ENCODE data around the gene MIER1.

MIER1 gene

GRCh38 chr1:66925944-66926343 is 1.2 kb downstream of the MIER1 start:
- Histone ChIP-seq H3K27ac (ENCODE audit: low read length) (no peak overlapping the region), H3K4me3 (ENCODE audit: low read length) (peak overlapping the region; percentile 77), H3K9me3 (ENCODE audit: insufficient read depth, low read depth, low read length) (no peaks in the 10 kb centered on the region), H3K4me1 (ENCODE audit: insufficient read depth, low read length) (peaks cover 12% of the 10 kb centered on the region; the same call in 1 of the 2 replicates), H3K27me3 (ENCODE audit: insufficient read depth, low read length) (no peaks in the 10 kb centered on the region), H3K36me3 (ENCODE audit: insufficient read depth, low read depth, low read length) (no peaks in the 10 kb centered on the region), H3K9ac (ENCODE audit: low read depth, low read length) (peak overlapping the region; percentile 77; the same call in 1 of the 2 replicates)

- H3K27ac ChIP-seq (ENCODE audit: low read length), result no peak overlapping the region
- peaks cover 20% of the 10 kb centered on the region; the same call in 1 of the 2 replicates for H3K4me1 ChIP-seq (ENCODE audit: insufficient read depth, low read length)
- H3K27me3 ChIP-seq (ENCODE audit: insufficient read depth, low read length), result no peaks in the 10 kb centered on the region
- H3K36me3 ChIP-seq (ENCODE audit: insufficient read depth, low read depth, low read length), result no peaks in the 10 kb centered on the region
- no peaks in the 10 kb centered on the region for H3K9me3 ChIP-seq (ENCODE audit: insufficient read depth, low read depth, low read length)
- H3K4me3 ChIP-seq (ENCODE audit: low read length), result no peak overlapping the region
- H3K9ac ChIP-seq (ENCODE audit: low read depth, low read length), result no peak overlapping the region
These were observed 2.7 kb downstream of the MIER1 start for GRCh38 chr1:66927528-66927927.

DNA sequence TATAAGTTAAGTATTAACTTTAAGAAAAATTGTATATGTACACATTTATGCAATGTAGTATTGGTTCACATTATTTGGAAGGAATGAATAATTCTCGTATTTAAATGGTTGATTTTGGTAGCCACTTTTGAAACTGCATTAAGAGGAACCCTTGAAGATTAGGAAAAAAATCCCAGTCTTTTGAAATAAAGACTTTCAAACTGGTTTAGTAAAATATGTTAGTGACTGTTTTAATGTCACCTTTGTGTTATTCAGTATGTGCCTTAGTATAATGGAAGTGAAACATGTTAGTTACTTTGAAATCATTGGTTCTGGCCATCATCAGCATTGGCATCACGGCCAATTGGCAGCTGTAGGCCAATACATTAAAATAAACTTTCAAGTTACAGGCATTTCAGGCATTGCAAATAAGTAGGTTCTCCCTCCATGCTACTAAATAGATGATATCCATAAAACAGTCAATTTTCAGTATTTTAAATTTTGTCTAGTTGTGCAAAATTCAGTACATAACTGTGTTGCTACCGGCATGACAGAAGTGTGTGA is 4.4 kb downstream of the MIER1 start:
- no peaks in the 10 kb centered on the region for H3K36me3 ChIP-seq (ENCODE audit: insufficient read depth, low read depth, low read length)

DNA sequence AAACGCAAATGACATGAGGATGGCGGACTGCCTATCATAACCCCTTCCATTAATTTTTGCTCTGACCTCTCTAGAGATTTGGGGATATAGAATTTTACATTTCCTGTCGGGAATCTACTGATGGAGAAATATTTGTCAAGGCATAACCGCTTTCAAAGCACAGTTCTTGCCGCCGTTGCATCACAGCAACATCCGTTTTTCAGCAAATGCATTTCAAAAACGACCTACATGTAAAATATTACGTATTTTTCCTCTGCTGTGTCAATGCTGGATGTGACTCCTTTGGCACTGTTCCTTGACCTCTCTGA is 4.9 kb downstream of the MIER1 start:
- peaks cover 15% of the 10 kb centered on the region; the same call in 1 of the 2 replicates for H3K4me1 ChIP-seq (ENCODE audit: insufficient read depth, low read length)
- no peaks in the 10 kb centered on the region for H3K27me3 ChIP-seq (ENCODE audit: insufficient read depth, low read length)
- no peaks in the 10 kb centered on the region for H3K36me3 ChIP-seq (ENCODE audit: insufficient read depth, low read depth, low read length)
- no peak overlapping the region for H3K27ac ChIP-seq (ENCODE audit: low read length)
- H3K4me3 ChIP-seq (ENCODE audit: low read length), result peak overlapping the region; percentile 99
- no peaks in the 10 kb centered on the region for H3K9me3 ChIP-seq (ENCODE audit: insufficient read depth, low read depth, low read length)
- H3K9ac ChIP-seq (ENCODE audit: low read depth, low read length), result no peak overlapping the region

More for the DNA sequence above, 4.4 kb downstream of the MIER1 start:
- Histone ChIP-seq H3K4me3 (ENCODE audit: low read length) (peak overlapping the region; percentile 99; the same call in 1 of the 2 replicates), H3K9ac (ENCODE audit: low read depth, low read length) (no peak overlapping the region), H3K9me3 (ENCODE audit: insufficient read depth, low read depth, low read length) (no peaks in the 10 kb centered on the region), H3K27ac (ENCODE audit: low read length) (no peak overlapping the region), H3K27me3 (ENCODE audit: insufficient read depth, low read length) (no peaks in the 10 kb centered on the region), H3K4me1 (ENCODE audit: insufficient read depth, low read length) (peaks cover 15% of the 10 kb centered on the region; the same call in 1 of the 2 replicates)

DNA sequence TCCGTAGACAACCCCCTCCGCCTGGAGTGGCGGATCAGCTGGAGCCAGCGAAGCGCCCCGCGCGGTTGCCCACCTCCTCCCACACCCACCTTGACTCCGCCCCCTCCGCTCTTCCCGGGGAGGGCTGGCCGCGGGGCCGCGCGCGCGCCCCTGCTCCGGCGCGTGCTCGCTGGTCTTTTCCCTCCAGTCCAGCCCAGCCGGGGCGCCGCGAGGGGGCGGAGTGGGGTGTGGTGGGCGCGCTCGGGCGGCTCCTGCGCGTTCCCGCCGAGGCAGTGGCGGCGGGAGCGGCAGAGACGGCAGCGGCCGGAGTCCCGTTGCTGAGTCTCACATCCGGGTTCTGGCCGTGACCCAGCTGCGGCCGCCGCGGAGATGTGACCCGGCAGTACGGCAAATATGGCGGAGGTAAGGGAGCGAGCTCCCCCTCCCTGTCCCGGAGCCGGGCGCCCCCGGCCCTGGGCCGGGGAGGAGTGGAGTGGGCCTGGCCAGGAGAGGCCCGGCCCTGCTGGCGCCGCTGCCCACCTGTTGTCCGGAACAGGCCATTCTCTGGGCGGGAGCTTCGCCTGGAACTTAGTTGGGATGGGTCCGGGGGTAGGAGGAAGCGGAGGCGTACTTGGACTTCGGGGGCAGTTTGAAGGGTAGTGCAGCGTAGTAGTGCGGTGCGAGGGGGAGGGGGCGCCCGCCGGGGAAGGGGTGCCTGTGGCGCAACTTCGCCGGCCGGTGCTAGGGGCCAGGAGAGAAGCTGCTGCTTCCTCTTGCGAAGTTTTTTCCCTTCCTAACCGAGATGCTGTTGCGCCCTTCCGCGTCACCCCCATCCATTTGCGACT is 5.4 kb downstream of the MIER1 start:
- H3K9ac ChIP-seq (ENCODE audit: low read depth, low read length), result peak overlapping the region; percentile 97
- H3K27ac ChIP-seq (ENCODE audit: low read length), result peak overlapping the region; percentile 68
- no peaks in the 10 kb centered on the region for H3K36me3 ChIP-seq (ENCODE audit: insufficient read depth, low read depth, low read length)
- H3K4me1 ChIP-seq (ENCODE audit: insufficient read depth, low read length), result peaks cover 18% of the 10 kb centered on the region; the same call in 1 of the 2 replicates
- no peaks in the 10 kb centered on the region for H3K9me3 ChIP-seq (ENCODE audit: insufficient read depth, low read depth, low read length)
- H3K27me3 ChIP-seq (ENCODE audit: insufficient read depth, low read length), result no peaks in the 10 kb centered on the region
- H3K4me3 ChIP-seq (ENCODE audit: low read length), result peak overlapping the region; percentile 99

GRCh38 chr1:66930823-66931174 is 6.0 kb downstream of the MIER1 start:
- Histone ChIP-seq H3K4me3 (ENCODE audit: low read length) (peak overlapping the region; percentile 99), H3K27me3 (ENCODE audit: insufficient read depth, low read length) (no peaks in the 10 kb centered on the region), H3K27ac (ENCODE audit: low read length) (peak overlapping the region; percentile 68), H3K9me3 (ENCODE audit: insufficient read depth, low read depth, low read length) (no peaks in the 10 kb centered on the region), H3K36me3 (ENCODE audit: insufficient read depth, low read depth, low read length) (no peaks in the 10 kb centered on the region), H3K9ac (ENCODE audit: low read depth, low read length) (peak overlapping the region; percentile 97), H3K4me1 (ENCODE audit: insufficient read depth, low read length) (peaks cover 18% of the 10 kb centered on the region; the same call in 1 of the 2 replicates)

GRCh38 chr1:66931590-66931989 is 6.8 kb downstream of the MIER1 start:
- Histone ChIP-seq H3K36me3 (ENCODE audit: insufficient read depth, low read depth, low read length) (no peaks in the 10 kb centered on the region), H3K9me3 (ENCODE audit: insufficient read depth, low read depth, low read length) (no peaks in the 10 kb centered on the region), H3K27me3 (ENCODE audit: insufficient read depth, low read length) (no peaks in the 10 kb centered on the region), H3K9ac (ENCODE audit: low read depth, low read length) (peak overlapping the region; percentile 97), H3K4me1 (ENCODE audit: insufficient read depth, low read length) (peaks cover 14% of the 10 kb centered on the region; the same call in 1 of the 2 replicates), H3K4me3 (ENCODE audit: low read length) (peak overlapping the region; percentile 99), H3K27ac (ENCODE audit: low read length) (peak overlapping the region; percentile 68)

GRCh38 chr1:66932291-66932690 is 7.5 kb downstream of the MIER1 start:
- H3K4me1 ChIP-seq (ENCODE audit: insufficient read depth, low read length), result peaks cover 14% of the 10 kb centered on the region; the same call in 1 of the 2 replicates

GRCh38 chr1:66933887-66934700 is 9.3 kb downstream of the MIER1 start:
- Histone ChIP-seq H3K27me3 (ENCODE audit: insufficient read depth, low read length) (no peaks in the 10 kb centered on the region), H3K4me1 (ENCODE audit: insufficient read depth, low read length) (peaks cover 18% of the 10 kb centered on the region; the same call in 1 of the 2 replicates), H3K27ac (ENCODE audit: low read length) (no peak overlapping the region), H3K9me3 (ENCODE audit: insufficient read depth, low read depth, low read length) (no peaks in the 10 kb centered on the region), H3K9ac (ENCODE audit: low read depth, low read length) (no peak overlapping the region), H3K4me3 (ENCODE audit: low read length) (no peak overlapping the region), H3K36me3 (ENCODE audit: insufficient read depth, low read depth, low read length) (no peaks in the 10 kb centered on the region)

More at GRCh38 chr1:66932291-66932690, 7.5 kb downstream of the MIER1 start:
- Histone ChIP-seq H3K9ac (ENCODE audit: low read depth, low read length) (peak overlapping the region; percentile 58; the same call in 1 of the 2 replicates), H3K9me3 (ENCODE audit: insufficient read depth, low read depth, low read length) (no peaks in the 10 kb centered on the region), H3K36me3 (ENCODE audit: insufficient read depth, low read depth, low read length) (no peaks in the 10 kb centered on the region), H3K27ac (ENCODE audit: low read length) (no peak overlapping the region), H3K27me3 (ENCODE audit: insufficient read depth, low read length) (no peaks in the 10 kb centered on the region), H3K4me3 (ENCODE audit: low read length) (peak overlapping the region; percentile 99)

DNA sequence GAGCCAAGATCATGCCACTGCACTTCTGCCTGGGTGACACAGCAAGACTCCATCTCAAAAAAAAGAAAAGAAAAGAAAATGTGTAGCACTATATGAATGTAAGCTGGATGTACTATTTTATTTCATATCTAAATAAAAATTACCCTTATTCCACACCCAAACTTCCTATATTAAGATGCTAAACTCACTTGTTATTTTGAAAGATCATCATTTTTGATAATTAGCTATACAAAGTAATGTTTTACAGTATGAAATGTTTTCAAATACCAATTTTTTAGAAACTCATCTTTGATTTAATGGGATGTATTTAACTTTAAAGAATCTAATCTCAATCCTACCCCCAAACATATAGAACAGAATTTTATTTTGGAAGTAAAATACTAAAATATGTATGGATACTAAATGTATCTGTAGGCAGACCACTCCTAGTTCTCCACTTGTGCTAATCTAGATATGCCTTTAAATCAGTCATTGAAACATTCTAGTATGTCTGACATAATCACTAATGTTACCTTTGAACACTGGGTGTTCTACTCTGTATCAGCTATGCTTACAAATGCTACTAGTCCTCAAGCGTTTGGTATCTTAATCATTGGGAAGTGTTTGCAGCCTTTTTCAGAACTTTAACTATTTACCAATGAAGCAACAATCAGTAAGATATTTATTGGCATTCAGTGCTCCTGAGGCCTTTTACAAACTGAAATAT is 12.9 kb downstream of the MIER1 start:
- H3K9me3 ChIP-seq (ENCODE audit: insufficient read depth, low read depth, low read length), result no peaks in the 10 kb centered on the region
- no peak overlapping the region for H3K27ac ChIP-seq (ENCODE audit: low read length)
- H3K9ac ChIP-seq (ENCODE audit: low read depth, low read length), result no peak overlapping the region
- peaks cover 13% of the 10 kb centered on the region; the same call in 1 of the 2 replicates for H3K36me3 ChIP-seq (ENCODE audit: insufficient read depth, low read depth, low read length)
- no peak overlapping the region for H3K4me3 ChIP-seq (ENCODE audit: low read length)
- peaks cover 14% of the 10 kb centered on the region; the same call in 1 of the 2 replicates for H3K4me1 ChIP-seq (ENCODE audit: insufficient read depth, low read length)
- H3K27me3 ChIP-seq (ENCODE audit: insufficient read depth, low read length), result no peaks in the 10 kb centered on the region

DNA sequence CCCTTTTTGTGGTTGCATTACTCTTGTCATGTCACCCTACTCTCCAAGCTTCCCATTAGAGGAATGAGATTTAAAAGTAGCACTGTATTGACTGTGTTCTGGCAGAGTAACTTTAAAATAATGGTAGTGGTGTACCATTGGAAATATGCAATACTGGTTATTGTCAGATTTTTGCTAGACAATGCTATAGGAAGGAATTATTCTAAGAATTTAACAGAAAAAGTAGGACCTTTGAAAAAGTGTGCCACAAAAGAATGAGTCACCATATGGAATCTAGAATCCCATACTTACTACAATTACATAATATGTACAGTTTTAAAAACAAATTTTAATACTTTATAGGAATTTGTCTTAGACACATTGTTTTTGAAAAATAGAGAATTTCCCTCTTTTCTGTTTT is 13.8 kb downstream of the MIER1 start:
- H3K27me3 ChIP-seq (ENCODE audit: insufficient read depth, low read length), result no peaks in the 10 kb centered on the region
- H3K9me3 ChIP-seq (ENCODE audit: insufficient read depth, low read depth, low read length), result no peaks in the 10 kb centered on the region
- no peak overlapping the region for H3K27ac ChIP-seq (ENCODE audit: low read length)
- no peak overlapping the region for H3K4me3 ChIP-seq (ENCODE audit: low read length)
- H3K9ac ChIP-seq (ENCODE audit: low read depth, low read length), result 0 out of 2 replicates have a peak overlapping the region, but pooled peaks have one; percentile 16
- peaks cover 14% of the 10 kb centered on the region; the same call in 1 of the 2 replicates for H3K4me1 ChIP-seq (ENCODE audit: insufficient read depth, low read length)
- H3K36me3 ChIP-seq (ENCODE audit: insufficient read depth, low read depth, low read length), result peaks cover 13% of the 10 kb centered on the region; the same call in 1 of the 2 replicates
